A549 treated with AZD9567 at 1 μM for 4 hours (cell line): ENCODE measurements around the gene TMEM92. TPM values are rescaled to one million over a fixed set of nuclear protein-coding genes. Genes with fewer than 3 reads are reported as not detected.

ENCODE experiments used
- total RNA-seq: library from RNA; stranded (reverse); fragments of 200-300 nt; extraction: Qiagen RNA extraction; gene quantifications from 5 replicates; pipeline ENCODE4 v1.2.3, GENCODE V29; 2022; ENCODE audit not compliant: insufficient read depth

The TMEM92 gene
- 12.6 to 30.1 TPM (median 15.7 TPM) in 5 replicates for total RNA-seq

DNA sequence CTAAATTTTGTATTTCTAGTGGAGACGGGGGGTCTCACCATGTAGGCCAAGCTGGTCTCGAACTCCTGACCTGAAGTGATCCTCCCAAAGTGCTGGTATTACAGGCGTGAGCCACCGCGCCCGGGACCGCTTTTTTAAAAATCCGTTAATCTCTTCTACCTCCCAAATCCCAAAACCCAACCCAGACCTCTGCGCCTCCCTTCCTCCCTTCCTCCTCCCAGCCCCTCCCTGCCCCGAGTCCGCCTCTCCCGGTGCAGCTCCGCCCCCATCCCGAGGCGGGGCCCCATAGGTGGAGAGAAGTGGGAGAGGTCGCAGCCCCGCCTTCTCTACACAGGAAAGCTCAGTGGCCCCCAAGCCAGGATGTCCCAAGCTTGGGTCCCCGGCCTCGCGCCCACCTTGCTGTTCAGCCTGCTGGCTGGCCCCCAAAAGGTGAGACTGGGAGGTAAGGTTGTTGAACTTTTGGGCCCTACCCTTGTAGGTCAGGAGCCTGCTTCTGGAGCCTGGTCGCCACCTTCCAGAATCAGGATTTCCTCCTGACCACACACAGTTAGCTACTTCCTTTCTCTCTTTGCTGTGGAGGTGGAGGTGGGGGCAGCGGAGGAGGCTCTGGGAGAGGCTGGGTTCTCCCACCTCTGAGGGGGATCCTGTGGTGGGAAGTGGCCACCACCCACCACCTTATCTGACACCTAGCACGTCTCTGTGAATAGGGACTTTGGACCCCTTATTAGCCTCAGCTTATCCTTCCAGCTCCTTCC is at the start of gene TMEM92:
Gene TMEM92 (plus strand): TSS at position 325 of the 755 bp plus-strand sequence. CDS start 36 bp downstream, at position 361.

Other genes with a start within 250 kb of the TMEM92 start
- gene ITGA3, start 218.4 kb upstream of the TMEM92 start, total RNA-seq: 415 to 438 TPM (median 434 TPM) in 5 replicates
- 13.1 to 18.2 TPM (median 16.0 TPM) in 5 replicates for gene PDK2, start 179.1 kb upstream of the TMEM92 start, total RNA-seq
- gene SAMD14, start 144.3 kb upstream of the TMEM92 start, total RNA-seq: 0.31 to 0.52 TPM (median 0.44 TPM) in 4 of 5 replicates, not detected in the other
- 31.8 to 47.8 TPM (median 44.8 TPM) in 5 replicates for gene PPP1R9B, start 123.8 kb upstream of the TMEM92 start, total RNA-seq
- gene SGCA, start 108.5 kb upstream of the TMEM92 start, total RNA-seq: 0.84 to 2.0 TPM (median 1.3 TPM) in 4 of 5 replicates, not detected in the other
- gene COL1A1, start 72.8 kb upstream of the TMEM92 start, total RNA-seq: 5.0 to 12.4 TPM (median 8.0 TPM) in 5 replicates
- gene XYLT2, start 71.7 kb downstream of the TMEM92 start, total RNA-seq: 19.5 to 24.4 TPM (median 23.5 TPM) in 5 replicates
- 96.4 to 155 TPM (median 144 TPM) in 5 replicates for gene MRPL27, start 98.7 kb downstream of the TMEM92 start, total RNA-seq
- 16.3 to 18.7 TPM (median 17.1 TPM) in 5 replicates for gene EME1, start 98.8 kb downstream of the TMEM92 start, total RNA-seq
- gene LRRC59, start 123.1 kb downstream of the TMEM92 start, total RNA-seq: 223 to 244 TPM (median 234 TPM) in 5 replicates
- 12.2 to 15.3 TPM (median 14.5 TPM) in 5 replicates for gene ACSF2, start 151.8 kb downstream of the TMEM92 start, total RNA-seq
- gene CHAD, start 194.4 kb downstream of the TMEM92 start, total RNA-seq: not detected in 5 replicates
- gene RSAD1, start 204.4 kb downstream of the TMEM92 start, total RNA-seq: 21.7 to 38.2 TPM (median 34.6 TPM) in 5 replicates
- gene MYCBPAP, start 234.0 kb downstream of the TMEM92 start, total RNA-seq: 0.38 to 3.2 TPM (median 0.53 TPM) in 5 replicates